Neural cell (in vitro differentiated cells): ENCODE measurements around the gene BPGM. TPM values are rescaled to one million over a fixed set of nuclear protein-coding genes. Genes with fewer than 3 reads are reported as not detected.

Source experiments
- H2AFZ ChIP-seq: fragments of 200-600, 300-800 bp; sonication (generic), shearing (Covaris generic); 2 replicates; pipeline ENCODE4 v1.6.0; 2014; ENCODE audit warnings: low read depth, mild to moderate bottlenecking, antibody characterized with exemption, low read length, moderate library complexity
- H3F3A ChIP-seq: fragments of 200-600 bp; shearing (Covaris generic); 2 replicates; pipeline ENCODE4 v1.6.1; 2016; ENCODE audit warnings: mild to moderate bottlenecking, moderate library complexity, mixed read lengths, antibody characterized with exemption, low read length; ENCODE audit not compliant: insufficient read depth, poor library complexity, severe bottlenecking
- H3K27ac ChIP-seq: fragments of 200-600, 300-800 bp; sonication (generic), shearing (Covaris generic); 2 replicates; pipeline ENCODE4 v1.5.1; 2014; ENCODE audit warnings: mild to moderate bottlenecking, low read length, moderate library complexity
- H3K27me3 ChIP-seq: fragments of 300-800, 200-600 bp; sonication (generic), shearing (Covaris generic); 2 replicates; pipeline ENCODE4 v1.6.0; 2014; ENCODE audit warnings: mild to moderate bottlenecking, low read depth, low read length, moderate library complexity; ENCODE audit not compliant: insufficient read depth
- H3K36me3 ChIP-seq: fragments of 300-800, 200-600 bp; sonication (generic), shearing (Covaris generic); 2 replicates; pipeline ENCODE4 v1.5.1; 2014; ENCODE audit warnings: mild to moderate bottlenecking, antibody characterized with exemption, low read length, moderate library complexity; ENCODE audit not compliant: insufficient read depth
- H3K4me2 ChIP-seq: fragments of 300-800, 200-600 bp; sonication (generic), shearing (Covaris generic); 2 replicates; pipeline ENCODE4 v1.6.0; 2014; ENCODE audit warnings: mild to moderate bottlenecking, low read length
- H3K4me3 ChIP-seq: fragments of 300-800, 200-600 bp; sonication (generic), shearing (Covaris generic); 2 replicates; pipeline ENCODE4 v1.5.1; 2014; ENCODE audit warnings: mild to moderate bottlenecking, low read length, moderate library complexity
- H3K79me2 ChIP-seq: fragments of 200-600 bp; shearing (Covaris generic); replicated peaks from 2 replicates; pipeline ENCODE4 v1.6.0; 2014; ENCODE audit warnings: mild to moderate bottlenecking, low read length, moderate library complexity; ENCODE audit not compliant: insufficient read depth
- H3K9ac ChIP-seq: fragments of 300-800, 200-600 bp; sonication (generic), shearing (Covaris generic); 2 replicates; pipeline ENCODE4 v1.6.1; 2016; ENCODE audit warnings: mild to moderate bottlenecking, low read length, mixed read lengths
- H3K9me2 ChIP-seq: fragments of 200-600 bp; shearing (Covaris generic); 2 replicates; pipeline ENCODE4 v1.6.1; 2016; ENCODE audit warnings: mild to moderate bottlenecking, low read length, mixed read lengths; ENCODE audit not compliant: insufficient read depth
- H3K9me3 ChIP-seq: fragments of 200-600, 300-800 bp; sonication (generic), shearing (Covaris generic); 2 replicates; pipeline ENCODE4 v1.6.1; 2016; ENCODE audit warnings: mild to moderate bottlenecking, mixed run types, low read length, moderate library complexity, mixed read lengths
- H4K20me1 ChIP-seq: fragments of 200-600 bp; shearing (Covaris generic); 2 replicates; pipeline ENCODE4 v1.6.1; 2016; ENCODE audit warnings: mild to moderate bottlenecking, mixed run types; ENCODE audit not compliant: insufficient read depth
- CTCF ChIP-seq: fragments of 450-650 bp; IDR thresholded peaks from 2 replicates; pipeline ENCODE4 v1.5.1; 2014; ENCODE audit warnings: antibody characterized with exemption, mild to moderate bottlenecking, moderate library complexity; ENCODE audit not compliant: poor library complexity, severe bottlenecking
- EP300 ChIP-seq: fragments of 450-650 bp; conservative IDR thresholded peaks from 2 replicates; pipeline ENCODE4 v1.6.1; 2014; ENCODE audit warnings: antibody characterized with exemption, mild to moderate bottlenecking, moderate library complexity; ENCODE audit not compliant: poor library complexity, severe bottlenecking
- EZH2 ChIP-seq: fragments of 200-600, 300-800 bp; shearing (Covaris generic), sonication (generic); IDR thresholded peaks from 2 replicates; pipeline ENCODE4 v1.6.1; 2014; ENCODE audit warnings: antibody characterized with exemption, low read length, borderline replicate concordance, mild to moderate bottlenecking; ENCODE audit not compliant: insufficient read depth, poor library complexity, severe bottlenecking
- MXI1 ChIP-seq: fragments of 450-650 bp; conservative IDR thresholded peaks from 2 replicates; pipeline ENCODE4 v1.6.1; 2014; ENCODE audit warnings: antibody characterized with exemption, mild to moderate bottlenecking; ENCODE audit not compliant: poor library complexity, severe bottlenecking
- POLR2AphosphoS5 ChIP-seq: IDR thresholded peaks from 2 replicates; pipeline ENCODE4 v1.6.1; 2012
- RAD21 ChIP-seq: fragments of 450-650 bp; conservative IDR thresholded peaks from 2 replicates; pipeline ENCODE4 v1.6.1; 2014; ENCODE audit warnings: antibody characterized with exemption, mild to moderate bottlenecking, moderate library complexity
- REST ChIP-seq: IDR thresholded peaks from 2 replicates; pipeline ENCODE4 v1.6.1; 2012; ENCODE audit warnings: borderline replicate concordance
- SMC3 ChIP-seq: fragments of 450-650 bp; conservative IDR thresholded peaks from 2 replicates; pipeline ENCODE4 v1.6.1; 2014; ENCODE audit warnings: antibody characterized with exemption, mild to moderate bottlenecking, moderate library complexity; ENCODE audit not compliant: poor library complexity
- TAF1 ChIP-seq: IDR thresholded peaks from 2 replicates; pipeline ENCODE4 v1.6.1; 2012; ENCODE audit warnings: low read depth
- polyA plus RNA-seq: library from polyadenylated mRNA; depleted of rRNA; stranded (reverse); fragments of >200 nt; gene quantifications from 2 replicates; pipeline ENCODE4 v1.2.3, GENCODE V29; 2014

The BPGM gene
- polyA plus RNA-seq, 1 donor from 2014 or later, result 57.4 TPM

DNA sequence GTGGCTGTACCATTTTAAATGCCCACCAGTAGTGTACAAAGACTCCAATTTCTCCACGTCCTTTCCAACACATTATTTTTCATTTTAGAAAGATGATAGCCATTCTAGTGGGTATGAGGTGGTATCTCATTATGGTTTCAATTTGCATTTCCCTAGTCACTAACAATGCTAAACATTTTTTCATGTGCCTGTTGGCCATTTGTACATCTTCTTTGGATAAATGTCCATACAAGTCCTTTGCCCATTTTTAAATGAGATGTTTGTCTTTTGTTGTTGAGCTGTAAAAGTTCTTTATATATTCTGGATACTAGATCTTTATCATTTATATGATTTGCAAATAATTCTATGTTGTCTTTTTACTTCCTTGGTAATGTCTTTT is 18.9 kb upstream of the BPGM start:
- no peak for TF ChIP-seq POLR2AphosphoS5
- no peak overlapping the region for H3K4me3 ChIP-seq
- H3K9me2 ChIP-seq, result no peaks in the 10 kb centered on the region
- H3K36me3 ChIP-seq, result no peaks in the 10 kb centered on the region
- H3K27me3 ChIP-seq, result no peaks in the 10 kb centered on the region
- H3K79me2 ChIP-seq, result no peaks in the 10 kb centered on the region
- no peaks in the 10 kb centered on the region for H3F3A ChIP-seq
- H4K20me1 ChIP-seq, result no peaks in the 10 kb centered on the region
- H2AFZ ChIP-seq, result no peak overlapping the region
- H3K4me2 ChIP-seq, result no peak overlapping the region
- H3K27ac ChIP-seq, result no peak overlapping the region
- no peak overlapping the region for H3K9ac ChIP-seq
- H3K9me3 ChIP-seq, result no peaks in the 10 kb centered on the region

DNA sequence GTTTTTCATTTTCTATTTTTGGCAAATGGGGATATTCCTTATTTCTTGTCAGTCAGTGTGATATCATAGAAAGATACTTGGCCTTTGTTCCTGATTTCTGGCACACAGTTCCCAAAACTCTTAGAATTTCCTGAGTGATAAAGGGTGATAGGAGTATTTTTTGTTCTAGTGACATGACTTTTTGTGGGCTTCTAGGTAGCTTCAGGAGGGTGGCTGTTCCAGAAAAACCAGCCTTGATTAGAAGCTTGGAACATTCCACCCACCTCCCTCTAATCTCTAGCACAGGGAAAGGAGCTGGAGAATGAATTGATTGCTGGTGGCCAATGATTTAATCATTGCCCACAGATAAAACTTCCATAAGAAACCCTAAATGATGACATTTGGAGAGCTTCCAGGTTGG is 17.2 kb upstream of the BPGM start:
- H3K36me3 ChIP-seq, result no peaks in the 10 kb centered on the region
- no peaks in the 10 kb centered on the region for H4K20me1 ChIP-seq
- no peaks in the 10 kb centered on the region for H3K27me3 ChIP-seq
- H3K4me3 ChIP-seq, result no peak overlapping the region
- H2AFZ ChIP-seq, result no peak overlapping the region
- no peaks in the 10 kb centered on the region for H3K9me2 ChIP-seq
- H3K79me2 ChIP-seq, result no peaks in the 10 kb centered on the region
- TF ChIP-seq SMC3, result no peak
- no peak for TF ChIP-seq POLR2AphosphoS5
- TF ChIP-seq RAD21, result no peak
- TF ChIP-seq EP300, result no peak
- no peak for TF ChIP-seq REST
- no peaks in the 10 kb centered on the region for H3F3A ChIP-seq
- no peak overlapping the region for H3K9ac ChIP-seq
- no peaks in the 10 kb centered on the region for H3K9me3 ChIP-seq
- H3K27ac ChIP-seq, result no peak overlapping the region
- no peak overlapping the region for H3K4me2 ChIP-seq

DNA sequence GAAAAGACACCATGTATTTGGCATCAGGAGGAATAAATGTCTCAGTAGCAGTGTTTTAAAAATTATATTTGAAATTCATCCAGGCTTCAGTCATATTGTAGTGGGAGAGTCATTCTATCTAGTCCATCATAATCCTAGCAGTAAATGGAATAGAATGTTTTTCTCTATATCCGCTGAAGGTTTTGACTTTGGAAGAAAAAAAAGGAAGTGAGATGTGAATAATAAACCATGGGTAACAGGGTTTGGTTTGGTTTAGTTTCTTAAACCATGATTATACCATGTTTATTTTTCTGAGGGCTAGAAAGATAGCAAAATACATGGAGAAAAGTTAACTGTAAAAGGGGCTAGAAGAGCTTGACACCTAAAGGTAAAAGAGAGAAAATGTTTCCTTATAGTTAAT is 16.4 kb upstream of the BPGM start:
- TF ChIP-seq RAD21 (no peak), TAF1 (no peak), MXI1 (no peak), REST (no peak), EZH2 (no peak), CTCF (no peak), POLR2AphosphoS5 (no peak), SMC3 (no peak)
- H3F3A ChIP-seq, result no peaks in the 10 kb centered on the region

More for the DNA sequence above, 16.4 kb upstream of the BPGM start:
- Histone ChIP-seq H3K79me2 (no peaks in the 10 kb centered on the region), H3K9me3 (no peaks in the 10 kb centered on the region), H3K27ac (no peak overlapping the region), H4K20me1 (no peaks in the 10 kb centered on the region), H3K36me3 (no peaks in the 10 kb centered on the region), H3K4me3 (no peak overlapping the region), H3K9ac (no peak overlapping the region), H3K4me2 (no peak overlapping the region), H3K9me2 (no peaks in the 10 kb centered on the region), H2AFZ (no peak overlapping the region), H3K27me3 (no peaks in the 10 kb centered on the region)
